IMR-90 (cell line): ENCODE results near the gene SLC22A31.

Source experiments
- SMC3 ChIP-seq: fragments of 150-350 bp; IDR thresholded peaks from 2 replicates; pipeline ENCODE4 v1.6.1; 2016; ENCODE audit warnings: low read depth, mild to moderate bottlenecking, antibody characterized with exemption, low read length, moderate library complexity
- TF ChIP-seq, protein P1 (sequence below): conservative IDR thresholded peaks from 2 replicates; pipeline ENCODE4 v1.5.1; 2012; ENCODE audit warnings: mild to moderate bottlenecking, low read depth, low read length, improper control_type of control experiment
- TF ChIP-seq, protein P2 (sequence below): fragments of 150-350 bp; IDR thresholded peaks from 2 replicates; pipeline ENCODE4 v1.6.1; 2016; ENCODE audit warnings: low read depth, mild to moderate bottlenecking, low read length, moderate library complexity, borderline replicate concordance

DNA sequence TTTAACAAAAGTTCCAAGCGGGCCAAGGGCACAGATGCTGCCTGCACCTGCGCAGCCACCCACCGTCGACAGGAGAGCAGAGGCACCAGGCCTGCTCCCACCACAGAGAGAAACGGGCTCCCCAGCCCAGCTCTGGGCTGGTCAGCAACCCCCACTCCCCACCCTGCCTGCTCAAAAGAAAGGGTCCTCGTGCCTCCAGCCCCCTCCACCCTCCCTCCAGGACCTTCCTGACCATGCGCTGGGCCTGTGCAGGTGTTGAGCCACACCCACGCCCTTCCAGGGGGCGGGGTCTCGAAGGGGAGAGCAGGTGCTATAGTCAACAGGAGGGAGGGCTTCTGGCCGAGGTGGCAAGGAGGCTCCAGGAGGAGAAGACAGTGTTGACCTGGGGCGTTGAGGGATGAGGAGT is 42.5 kb upstream of the SLC22A31 start:
- TF ChIP-seq, protein P1, sequence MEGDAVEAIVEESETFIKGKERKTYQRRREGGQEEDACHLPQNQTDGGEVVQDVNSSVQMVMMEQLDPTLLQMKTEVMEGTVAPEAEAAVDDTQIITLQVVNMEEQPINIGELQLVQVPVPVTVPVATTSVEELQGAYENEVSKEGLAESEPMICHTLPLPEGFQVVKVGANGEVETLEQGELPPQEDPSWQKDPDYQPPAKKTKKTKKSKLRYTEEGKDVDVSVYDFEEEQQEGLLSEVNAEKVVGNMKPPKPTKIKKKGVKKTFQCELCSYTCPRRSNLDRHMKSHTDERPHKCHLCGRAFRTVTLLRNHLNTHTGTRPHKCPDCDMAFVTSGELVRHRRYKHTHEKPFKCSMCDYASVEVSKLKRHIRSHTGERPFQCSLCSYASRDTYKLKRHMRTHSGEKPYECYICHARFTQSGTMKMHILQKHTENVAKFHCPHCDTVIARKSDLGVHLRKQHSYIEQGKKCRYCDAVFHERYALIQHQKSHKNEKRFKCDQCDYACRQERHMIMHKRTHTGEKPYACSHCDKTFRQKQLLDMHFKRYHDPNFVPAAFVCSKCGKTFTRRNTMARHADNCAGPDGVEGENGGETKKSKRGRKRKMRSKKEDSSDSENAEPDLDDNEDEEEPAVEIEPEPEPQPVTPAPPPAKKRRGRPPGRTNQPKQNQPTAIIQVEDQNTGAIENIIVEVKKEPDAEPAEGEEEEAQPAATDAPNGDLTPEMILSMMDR = no peak
- TF ChIP-seq, protein P2, sequence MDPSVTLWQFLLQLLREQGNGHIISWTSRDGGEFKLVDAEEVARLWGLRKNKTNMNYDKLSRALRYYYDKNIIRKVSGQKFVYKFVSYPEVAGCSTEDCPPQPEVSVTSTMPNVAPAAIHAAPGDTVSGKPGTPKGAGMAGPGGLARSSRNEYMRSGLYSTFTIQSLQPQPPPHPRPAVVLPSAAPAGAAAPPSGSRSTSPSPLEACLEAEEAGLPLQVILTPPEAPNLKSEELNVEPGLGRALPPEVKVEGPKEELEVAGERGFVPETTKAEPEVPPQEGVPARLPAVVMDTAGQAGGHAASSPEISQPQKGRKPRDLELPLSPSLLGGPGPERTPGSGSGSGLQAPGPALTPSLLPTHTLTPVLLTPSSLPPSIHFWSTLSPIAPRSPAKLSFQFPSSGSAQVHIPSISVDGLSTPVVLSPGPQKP = no peak
- no peak for TF ChIP-seq SMC3
